HepG2 (cell line): ENCODE data around the gene CTU2. TPM values are rescaled to one million over a fixed set of nuclear protein-coding genes. Genes with fewer than 3 reads are reported as not detected.

Experiments used
- ATAC-seq: fragments of 200-7000 bp; cut with Tn5 transposase; 3 replicates; pipeline ENCODE4 v1.9.1; 2020; ENCODE audit warnings: mild to moderate bottlenecking, moderate library complexity
- BruUV-seq: library from RNA; stranded (reverse); fragments of 400-500 nt; replicated peaks from 2 replicates; lab custom pipeline; 2021; lab: Mats Ljungman, UMichigan
- CTCF ChIA-PET: fragments of 300-600 bp; formaldehyde crosslinking; extraction: SDS; loops from one replicate; lab custom pipeline; 2021; ENCODE audit warnings: low total read pairs, inconsistent platforms, low intra/inter-chr PET ratio; lab: Yijun Ruan, JAX
- POLR2A ChIA-PET: fragments of 350-600 bp; sonication (Branson Sonifier 250); formaldehyde crosslinking; loops from one replicate; lab custom pipeline; 2020; ENCODE audit warnings: antibody characterized with exemption, inconsistent platforms; lab: Yijun Ruan, JAX
- DNase-seq: peaks from one replicate; pipeline ENCODE4 v3.0.0-alpha.2; 2015; ENCODE audit warnings: low spot score
- FAIRE-seq: peaks from 3 replicates; lab custom pipeline; 2011; peaks lifted over from hg19 to GRCh38; lab: Jason Lieb, UNC
- H2AFZ ChIP-seq: one replicate; pipeline ENCODE4 v1.6.1; 2011; ENCODE audit warnings: low read length, inconsistent platforms
- H3K27ac ChIP-seq: fragments of 300-600 bp; 3 replicates; pipeline ENCODE4 v1.8.0; 2011; ENCODE audit warnings: mixed run types, mild to moderate bottlenecking, mixed read lengths, low read length, inconsistent platforms; ENCODE audit not compliant: insufficient read depth; ENCODE audit errors: extremely low read length
- H3K27me3 ChIP-seq, 2 experiments: fragments of 200-600 bp in 1 of 2; 2 replicates in 1 of 2; 3 replicates in 1 of 2; pipeline versions ENCODE4 v1.6.0 to v1.8.0; 2011; ENCODE audit warnings: low read length in 2 of 2, mild to moderate bottlenecking in 2 of 2, moderate library complexity in 2 of 2, inconsistent platforms in 1 of 2; ENCODE audit not compliant: insufficient read depth in 2 of 2, control insufficient read depth in 1 of 2
- H3K36me3 ChIP-seq, 2 experiments: fragments of 200-600 bp in 1 of 2; replicated peaks in 1 of 2; 2 replicates in 1 of 2; 3 replicates in 1 of 2; pipeline versions ENCODE4 v1.5.1 to v1.8.0; 2011; ENCODE audit warnings: low read length in 2 of 2, inconsistent platforms in 1 of 2; ENCODE audit not compliant: insufficient read depth in 2 of 2, control insufficient read depth in 1 of 2
- H3K4me1 ChIP-seq: 2 replicates; pipeline ENCODE4 v1.5.1; 2012; ENCODE audit warnings: low read length, inconsistent platforms; ENCODE audit not compliant: insufficient read depth
- H3K4me2 ChIP-seq: 2 replicates; pipeline ENCODE4 v1.6.0; 2011; ENCODE audit warnings: low read depth, low read length, inconsistent platforms
- H3K4me3 ChIP-seq, 3 experiments: fragments of 200-600 bp in 1 of 3; sonication (generic), shearing (Covaris generic) in 1 of 3; replicated peaks in 1 of 3; 2 replicates each; pipeline ENCODE4 v1.5.1; 2011 to 2016; ENCODE audit warnings: low read length in 3 of 3, inconsistent platforms in 2 of 3, low read depth in 2 of 3, mild to moderate bottlenecking in 2 of 3, control low read depth in 1 of 3, mixed read lengths in 1 of 3; ENCODE audit not compliant: insufficient read depth in 1 of 3
- H3K79me2 ChIP-seq: one replicate; pipeline ENCODE4 v1.6.1; 2011; ENCODE audit warnings: low read length, inconsistent platforms; ENCODE audit not compliant: insufficient read depth
- H3K9ac ChIP-seq: 2 replicates; pipeline ENCODE4 v1.6.0; 2011; ENCODE audit warnings: mild to moderate bottlenecking, low read depth, low read length, inconsistent platforms; ENCODE audit not compliant: insufficient read depth
- H3K9me3 ChIP-seq: 2 replicates; pipeline ENCODE4 v1.5.1; 2012; ENCODE audit warnings: mild to moderate bottlenecking, low read length
- H4K20me1 ChIP-seq: 2 replicates; pipeline ENCODE4 v1.6.0; 2011; ENCODE audit warnings: inconsistent platforms, mild to moderate bottlenecking, low read length, moderate library complexity; ENCODE audit not compliant: insufficient read depth
- BATF2 ChIP-seq: sonication (generic); formaldehyde crosslinking; IDR thresholded peaks from 2 replicates; pipeline ENCODE4 v1.8.0; 2022; ENCODE audit warnings: mild to moderate bottlenecking, missing genetic modification reagents, moderate library complexity
- EZH2 ChIP-seq: conservative IDR thresholded peaks from 2 replicates; pipeline ENCODE4 v1.6.1; 2012; ENCODE audit warnings: mild to moderate bottlenecking, low read depth, low read length, moderate library complexity
- MBNL3 ChIP-seq: fragments of 250-450 bp; sonication (Bioruptor Pico); conservative IDR thresholded peaks from 2 replicates; pipeline ENCODE4 v1.8.0; 2022; ENCODE audit warnings: mild to moderate bottlenecking, inconsistent platforms
- NFKB2 ChIP-seq: sonication (generic); formaldehyde crosslinking; IDR thresholded peaks from 2 replicates; pipeline ENCODE4 v1.4.0; 2020; ENCODE audit warnings: missing genetic modification reagents, borderline replicate concordance
- POGZ ChIP-seq: sonication (generic); formaldehyde crosslinking; IDR thresholded peaks from 2 replicates; pipeline ENCODE4 v1.4.0; 2020; ENCODE audit warnings: mild to moderate bottlenecking, missing genetic modification reagents
- PRDM4 ChIP-seq: sonication (generic); formaldehyde crosslinking; IDR thresholded peaks from 2 replicates; pipeline ENCODE4 v1.9.0; 2021; ENCODE audit warnings: missing genetic modification reagents, borderline replicate concordance
- ZFP36 ChIP-seq: fragments of 150-350 bp; IDR thresholded peaks from 2 replicates; pipeline ENCODE4 v1.6.1; 2018; ENCODE audit warnings: borderline replicate concordance, low read length, low read depth; ENCODE audit not compliant: partially characterized antibody
- ZNF788 ChIP-seq: sonication (generic); formaldehyde crosslinking; IDR thresholded peaks from 2 replicates; pipeline ENCODE4 v1.5.0; 2020; ENCODE audit warnings: mild to moderate bottlenecking, missing genetic modification reagents, borderline replicate concordance
- WGBS: methylation state at CpG from one replicate; pipeline ENCODE4 v1.1.6; 2017; ENCODE audit warnings: low lambda C conversion rate; 5-methylcytosine and 5-hydroxymethylcytosine counted together
- in situ Hi-C: cut with HindIII; loops from 2 replicates; pipeline ENCODE4 v1.10.0; 2017; ENCODE audit warnings: low pct_unique_long_range_greater_than_20kb; ENCODE audit not compliant: extremely low pct_ligation_motif_present
- intact Hi-C: fragments of 100-400 bp; cut with micrococcal nuclease; formaldehyde crosslinking; loops from one replicate; pipeline ENCODE4 v1.10.0; 2022; ENCODE audit not compliant: unreplicated experiment
- polyA plus RNA-seq, 8 experiments: library from polyadenylated mRNA; depleted of rRNA in 3 of 8; stranded (reverse) in 7 of 8; unstranded in 1 of 8; fragments of >200 nt; fragmentation: Illumina TruSeq in 4 of 8; extraction: Trizol in 4 of 8; gene quantifications; 2 replicates each; pipeline versions ENCODE4 v1.2.1 to v1.2.3, GENCODE V29; 2011 to 2016; ENCODE audit warnings: low read depth in 4 of 8, missing spikeins in 1 of 8, mixed read lengths in 1 of 8; ENCODE audit not compliant: insufficient read depth in 1 of 8
- total RNA-seq, 5 experiments: library from RNA; depleted of rRNA; stranded (reverse); fragments of >200 nt; fragmentation: Illumina TruSeq; extraction: Trizol; gene quantifications; 2 replicates each; pipeline ENCODE4 v1.2.3, GENCODE V29; 2016; ENCODE audit warnings: low read depth in 1 of 5

Gene CTU2
- total and polyA plus RNA-seq, 2 of the 13 experiments (the other 11 are each of a cell fraction or from before 2014, with no cell fraction given) = 13.3 to 21.9 TPM

GRCh38 chr16:88706965-88707826 lies 893 bp downstream of the CTU2 start:
- peak overlapping the region; percentile 92 for H3K9ac ChIP-seq
- FAIRE-seq = peak; percentile 44
- peak; percentile 12; the same call in 1 of the 2 replicates for TF ChIP-seq ZNF788 (CRISPR knock-in tag)
- TF ChIP-seq EZH2 = no peak
- no peak for TF ChIP-seq POGZ (CRISPR knock-in tag)
- 0 out of 2 replicates have a peak, but pooled peaks have one; percentile 15 for TF ChIP-seq NFKB2 (CRISPR knock-in tag)
- TF ChIP-seq ZFP36 = no peak
- no peak for TF ChIP-seq PRDM4 (CRISPR knock-in tag)
- TF ChIP-seq BATF2 (CRISPR knock-in tag) = peak; percentile 40; the same call in 1 of the 2 replicates
- no peak for TF ChIP-seq MBNL3 (CRISPR knock-in tag)
- ATAC-seq = peak; percentile 11; the same call in 2 of the 3 replicates
- H3K4me1 ChIP-seq = peaks cover 74% of the 10 kb centered on the region
- no peaks in the 10 kb centered on the region for H3K36me3 ChIP-seq
- H3K27me3 ChIP-seq = peaks cover 0 to 3% of the 10 kb centered on the region in 2 experiments; a peak in 1 of 5 replicates
- ChIA-PET CTCF (no interaction called here), POLR2A (interaction anchor here (0.6 to 1.2 kb wide), 2 partner anchors 20 to 64 kb away, joined by 3 read pairs; no protein-coding TSS in a partner anchor)
- intact Hi-C loops = no loop called here
- BruUV-seq = TSS peak; percentile 67
- peak overlapping the region; percentile 54 for H3K27ac ChIP-seq
- 15% methylated on average over 17 of the region's 17 CpGs for WGBS
- H3K79me2 ChIP-seq = peaks cover 34% of the 10 kb centered on the region
- no peaks in the 10 kb centered on the region for H3K9me3 ChIP-seq
- no peak for DNase-seq
- H3K4me3 ChIP-seq = peak overlapping the region; percentile 82 to 99 (median 83)
- no peaks in the 10 kb centered on the region for H4K20me1 ChIP-seq
- H3K4me2 ChIP-seq = peak overlapping the region; percentile 93
- in situ Hi-C loops = no loop called here
- no peak overlapping the region for H2AFZ ChIP-seq
